Right ventricle myocardium superior (tissue), 1 donor: ENCODE measurements around the gene FLNA. TPM values are rescaled to one million over a fixed set of nuclear protein-coding genes. Genes with fewer than 3 reads are reported as not detected.

Experiments
- total RNA-seq: library from RNA; stranded (reverse); fragmentation: NEBNext Ultra II Directional; extraction: Animal tissue kit (Norgen Biotek cat#: 25700); gene quantifications from one replicate; pipeline ENCODE4 v1.2.1, GENCODE V29; 2021
- donor health status: DM: no; HTN: yes; CAD: no; lungs with severe emphysema.

FLNA gene
- total RNA-seq, 1 donor from 2014 or later, result 216 TPM

Other genes with a start within 250 kb of the FLNA start
- not detected for gene OPN1LW, start 230.4 kb downstream of the FLNA start, total RNA-seq
- not detected for gene OPN1MW, start 192.0 kb downstream of the FLNA start, total RNA-seq
- gene OPN1MW2, start 154.9 kb downstream of the FLNA start, total RNA-seq, result not detected
- not detected for gene OPN1MW3, start 117.1 kb downstream of the FLNA start, total RNA-seq
- not detected for gene TEX28, start 79.5 kb downstream of the FLNA start, total RNA-seq
- gene TKTL1, start 78.8 kb downstream of the FLNA start, total RNA-seq, result 14.0 TPM
- gene EMD, start 4.7 kb upstream of the FLNA start, total RNA-seq, result 49.2 TPM
- gene RPL10, start 23.7 kb upstream of the FLNA start, total RNA-seq, result 2,020 TPM
- 57.7 TPM for gene DNASE1L1, start 34.6 kb upstream of the FLNA start, total RNA-seq
- gene TAFAZZIN, start 36.9 kb upstream of the FLNA start, total RNA-seq, result 36.1 TPM
- gene ATP6AP1, start 54.0 kb upstream of the FLNA start, total RNA-seq, result 74.8 TPM
- 70.3 TPM for gene GDI1, start 62.5 kb upstream of the FLNA start, total RNA-seq
- 45.6 TPM for gene FAM50A, start 69.5 kb upstream of the FLNA start, total RNA-seq
- gene PLXNA3, start 83.6 kb upstream of the FLNA start, total RNA-seq, result 15.0 TPM
- 18.0 TPM for gene LAGE3, start 104.6 kb upstream of the FLNA start, total RNA-seq
- 54.7 TPM for gene UBL4A, start 112.0 kb upstream of the FLNA start, total RNA-seq
- gene SLC10A3, start 116.0 kb upstream of the FLNA start, total RNA-seq, result 11.1 TPM
- gene FAM3A, start 141.6 kb upstream of the FLNA start, total RNA-seq, result 51.3 TPM
- 9.3 TPM for gene G6PD, start 172.2 kb upstream of the FLNA start, total RNA-seq
- gene IKBKG, start 173.0 kb upstream of the FLNA start, total RNA-seq, result 15.6 TPM
- gene CTAG1A, start 210.5 kb upstream of the FLNA start, total RNA-seq, result not detected
- not detected for gene CTAG1B, start 244.6 kb upstream of the FLNA start, total RNA-seq